Measurements from ENCODE around the gene MLN.

Gene MLN

GRCh38 chr6:33770124-33770832 is 33.5 kb downstream of the MLN start:
- no peak for DNase-seq

GRCh38 chr6:33769248-33769821 is 34.5 kb downstream of the MLN start:
- DNase-seq, result no peak

- peak; percentile 81 for DNase-seq
Observed at GRCh38 chr6:33768644-33769120, 35.1 kb downstream of the MLN start.

- DNase-seq, result no peak
Observed at GRCh38 chr6:33766921-33767907, 36.6 kb downstream of the MLN start.

- DNase-seq, result no peak
Observed at GRCh38 chr6:33765368-33765767, 38.4 kb downstream of the MLN start.

GRCh38 chr6:33764036-33764435 is 39.8 kb downstream of the MLN start:
- no peak for DNase-seq

GRCh38 chr6:33763483-33763882 is 40.3 kb downstream of the MLN start:
- DNase-seq, result no peak

GRCh38 chr6:33762713-33763112 is 41.1 kb downstream of the MLN start:
- no peak for DNase-seq

GRCh38 chr6:33761922-33762629 is 41.7 kb downstream of the MLN start:
- peak; percentile 52 for DNase-seq

GRCh38 chr6:33761581-33761921 is 42.3 kb downstream of the MLN start:
- no peak for DNase-seq

GRCh38 chr6:33759887-33760629 is 43.7 kb downstream of the MLN start:
- no peak for DNase-seq

- no peak for DNase-seq
Observed at GRCh38 chr6:33758815-33759216, 45.0 kb downstream of the MLN start.

GRCh38 chr6:33757906-33758305 is 45.9 kb downstream of the MLN start:
- no peak for DNase-seq

GRCh38 chr6:33757113-33757512 is 46.7 kb downstream of the MLN start:
- DNase-seq, result no peak

GRCh38 chr6:33756211-33756954 is 47.4 kb downstream of the MLN start:
- no peak for DNase-seq

- no peak for DNase-seq
Observed at GRCh38 chr6:33755070-33755869, 48.5 kb downstream of the MLN start.

GRCh38 chr6:33754222-33754621 is 49.6 kb downstream of the MLN start:
- no peak for DNase-seq

GRCh38 chr6:33752646-33753015 is 51.2 kb downstream of the MLN start:
- DNase-seq, result no peak

- no peak for DNase-seq
Observed at GRCh38 chr6:33751771-33752645, 51.8 kb downstream of the MLN start.
